Measurements from ENCODE around the gene SPATS2L.

SPATS2L gene

DNA sequence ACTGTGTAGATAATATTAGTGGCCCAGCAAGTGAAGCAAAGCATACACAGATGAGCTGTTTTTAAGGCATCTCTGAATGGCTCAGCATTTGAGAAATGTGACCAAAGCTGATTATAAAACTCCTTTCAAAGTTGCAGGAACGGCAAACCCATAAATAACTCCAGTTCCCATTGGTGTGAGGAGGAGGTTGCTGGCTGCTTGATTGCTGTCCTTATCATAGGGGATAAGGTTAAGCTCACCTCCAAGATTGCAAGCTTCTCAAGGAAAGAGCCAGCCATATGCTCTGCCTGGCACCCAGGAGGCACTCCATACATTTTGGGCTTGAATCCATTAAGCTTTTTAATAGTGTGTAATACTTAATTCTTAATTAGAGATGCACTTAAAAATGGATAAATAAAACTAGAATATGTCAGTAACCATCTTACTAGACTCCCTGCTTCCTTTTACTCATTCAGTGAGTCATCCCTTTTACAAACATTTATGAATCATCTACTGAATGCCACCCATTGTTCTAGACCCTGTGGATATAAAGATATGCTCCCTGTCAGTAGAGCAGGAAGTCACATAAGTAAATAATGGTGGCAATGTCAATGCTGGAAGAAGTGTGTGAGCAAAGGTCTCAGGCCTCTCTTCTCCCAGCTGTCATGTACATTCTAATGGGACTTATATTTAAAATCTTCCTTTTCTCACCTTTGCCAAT is 99.3 kb downstream of the SPATS2L start:
- DNase-seq (ENCODE audit: low read depth in 3 of 3, low spot score in 1 of 3) = no peak

DNA sequence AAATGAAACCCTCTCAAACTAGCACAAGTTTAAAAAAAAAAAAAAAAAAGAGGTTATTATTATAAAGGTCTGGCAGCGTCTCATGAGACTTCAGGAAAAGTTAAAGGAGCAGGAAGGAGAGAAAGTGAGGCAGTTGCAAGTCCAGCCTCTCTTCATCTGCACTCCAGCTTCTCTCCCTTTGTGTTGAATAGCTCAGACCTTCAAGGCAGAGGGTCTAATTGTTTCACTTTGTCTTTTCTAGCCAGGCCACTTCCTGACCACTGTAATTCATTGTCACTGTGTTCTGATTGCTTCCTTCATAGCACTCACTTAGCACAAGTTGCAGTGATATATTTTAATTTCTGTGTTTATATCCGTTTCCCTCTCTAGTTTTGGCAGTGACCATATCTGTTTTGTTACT is 99.9 kb downstream of the SPATS2L start:
- DNase-seq (ENCODE audit: low read depth in 3 of 3, low spot score in 1 of 3) = no peak

DNA sequence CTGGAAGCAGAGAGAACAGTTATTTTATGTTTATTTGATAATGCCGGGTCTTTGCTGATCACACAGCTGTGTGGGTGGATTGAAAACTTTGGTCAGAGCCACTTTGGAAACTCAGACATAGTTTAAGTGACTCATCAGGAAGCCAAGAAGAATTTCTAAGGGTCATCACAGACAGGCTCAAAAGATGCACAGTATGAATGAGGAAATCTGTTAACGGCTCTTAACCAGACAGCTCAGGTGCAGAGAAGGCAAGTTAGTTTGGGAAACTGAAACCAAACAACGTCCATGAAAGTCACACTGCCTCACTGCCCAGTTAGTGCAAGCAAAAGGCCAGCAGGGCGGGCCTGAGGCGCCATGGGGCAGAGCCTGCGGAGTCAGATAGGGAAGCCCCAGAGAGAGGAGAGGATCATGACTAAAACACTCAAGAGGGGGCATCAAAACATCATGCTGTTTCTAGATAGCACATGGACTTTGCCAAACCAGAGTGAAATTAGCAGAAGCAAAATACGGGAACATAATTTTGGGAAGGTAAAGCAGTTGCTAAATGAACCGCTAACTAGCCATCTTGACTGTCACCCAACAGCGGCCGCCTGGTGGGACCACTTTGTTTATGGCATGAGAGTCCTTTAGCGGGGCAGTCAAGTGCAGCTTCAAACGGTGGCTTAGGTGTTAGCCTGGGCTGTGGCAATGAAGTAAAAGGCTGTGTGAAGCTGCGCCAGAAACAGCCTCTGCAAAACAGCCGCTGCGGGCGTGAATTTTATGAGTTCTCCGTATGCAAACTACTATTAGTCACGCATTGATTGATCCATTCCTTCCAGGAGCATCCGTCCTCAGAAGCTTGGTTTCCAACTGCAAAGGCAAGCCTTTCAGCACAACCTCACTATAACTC is 102.2 kb downstream of the SPATS2L start:
- no peak for DNase-seq (ENCODE audit: low read depth in 3 of 3, low spot score in 1 of 3)

GRCh38 chr2:200411831-200412230 is 105.3 kb downstream of the SPATS2L start:
- no peak for DNase-seq (ENCODE audit: low read depth in 3 of 3, low spot score in 1 of 3)

DNA sequence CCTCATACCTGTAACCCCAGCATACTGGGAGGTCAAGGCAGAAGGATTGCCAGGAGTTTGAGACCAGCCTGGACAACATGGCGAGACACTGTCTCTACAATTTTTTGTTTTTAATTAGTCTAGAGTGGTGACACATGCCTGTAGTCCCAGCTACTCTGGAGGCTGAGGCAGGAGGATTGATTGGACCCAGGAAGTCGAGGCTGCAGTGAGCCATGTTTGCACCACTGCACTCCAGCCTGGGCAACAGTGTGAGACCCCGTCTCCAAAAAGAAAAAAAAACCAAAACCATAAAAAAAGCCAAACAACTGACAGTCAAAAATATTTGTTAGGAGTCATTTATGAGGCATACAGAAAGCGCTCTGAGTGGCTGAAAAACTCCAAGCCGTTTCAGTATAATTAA is 107.9 kb downstream of the SPATS2L start:
- no peak for DNase-seq (ENCODE audit: low read depth in 3 of 3, low spot score in 1 of 3)

DNA sequence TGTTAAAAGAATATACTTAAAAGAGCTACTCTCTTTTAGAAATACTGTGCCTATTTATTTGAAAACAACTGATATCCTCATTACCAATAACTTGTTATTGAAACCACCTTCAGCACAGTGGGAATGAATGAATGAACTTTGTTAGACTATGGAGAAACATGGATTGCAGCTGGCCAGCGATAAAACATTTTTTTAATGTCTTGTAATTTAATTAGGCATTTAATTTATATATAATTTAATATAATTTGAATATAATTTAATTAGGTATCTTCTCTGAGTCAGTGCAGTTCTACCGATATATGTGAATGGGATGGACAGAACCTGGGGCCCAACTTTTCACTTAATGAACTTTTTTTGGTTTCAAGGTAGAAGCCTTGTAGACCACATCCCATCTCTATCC is 109.0 kb downstream of the SPATS2L start:
- DNase-seq (ENCODE audit: low read depth in 3 of 3, low spot score in 1 of 3) = no peak

- no peak for DNase-seq (ENCODE audit: low read depth in 3 of 3, low spot score in 1 of 3)
Observed at GRCh38 chr2:200416878-200417277, 110.4 kb downstream of the SPATS2L start.

DNA sequence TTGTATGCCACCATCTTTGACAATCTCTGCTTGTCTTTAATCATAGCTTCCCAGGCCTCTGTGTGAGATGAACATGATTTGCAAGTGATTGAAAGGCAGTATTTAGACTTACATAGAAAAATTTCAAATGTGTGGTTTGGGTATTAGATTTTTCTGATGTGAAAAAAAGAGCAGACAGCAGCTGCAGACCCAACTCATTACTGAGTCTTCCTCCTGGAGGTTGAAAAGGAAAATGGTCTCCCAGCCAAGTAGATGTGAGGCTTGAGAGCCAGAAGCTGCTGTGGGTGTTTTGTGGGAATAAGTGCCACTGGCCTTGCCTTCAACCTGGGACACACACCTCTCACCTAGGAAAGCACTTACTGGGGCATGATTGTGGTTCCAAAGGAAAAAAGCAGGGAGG is 110.9 kb downstream of the SPATS2L start:
- DNase-seq (ENCODE audit: low read depth in 3 of 3, low spot score in 1 of 3) = no peak

DNA sequence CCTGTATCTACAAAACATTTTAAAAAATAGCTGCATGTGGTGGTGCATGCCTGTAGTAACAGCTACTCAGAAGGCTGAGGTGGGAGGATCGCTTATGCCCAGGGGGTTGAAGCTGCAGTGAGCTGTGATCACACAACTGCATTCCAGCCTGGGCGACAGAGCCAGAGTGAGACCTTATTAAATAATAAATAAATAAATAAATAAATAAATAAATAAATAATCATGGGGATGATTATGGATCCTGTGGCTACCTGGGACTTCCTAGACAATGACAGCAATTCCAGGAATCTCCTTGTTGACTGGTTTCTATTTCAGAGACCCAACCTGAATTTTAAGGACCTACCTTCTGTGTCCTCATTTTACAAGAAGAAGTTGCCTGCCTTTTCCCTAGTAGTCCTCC is 111.9 kb downstream of the SPATS2L start:
- DNase-seq (ENCODE audit: low read depth in 3 of 3, low spot score in 1 of 3) = no peak

DNA sequence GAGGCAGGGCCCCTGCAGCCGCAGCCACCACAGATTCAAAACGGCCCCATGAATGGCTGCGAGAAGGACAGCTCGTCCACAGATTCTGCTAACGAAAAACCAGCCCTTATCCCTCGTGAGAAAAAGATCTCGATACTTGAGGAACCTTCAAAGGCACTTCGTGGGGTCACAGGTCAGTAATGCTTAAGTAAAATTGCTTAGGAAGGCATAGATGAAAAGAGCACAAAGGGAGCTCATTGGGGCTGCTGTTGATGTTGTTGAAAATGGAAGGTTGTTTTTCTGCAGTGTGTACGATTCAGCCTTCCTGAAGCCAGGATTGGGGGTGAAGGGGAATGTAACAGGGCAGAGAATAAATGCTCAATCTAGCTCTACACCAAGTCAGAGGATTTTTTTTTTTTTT is 112.8 kb downstream of the SPATS2L start:
- DNase-seq (ENCODE audit: low read depth in 3 of 3, low spot score in 1 of 3) = no peak

- no peak for DNase-seq (ENCODE audit: low read depth in 3 of 3, low spot score in 1 of 3)
Observed at GRCh38 chr2:200421270-200421669, 114.8 kb downstream of the SPATS2L start.

DNA sequence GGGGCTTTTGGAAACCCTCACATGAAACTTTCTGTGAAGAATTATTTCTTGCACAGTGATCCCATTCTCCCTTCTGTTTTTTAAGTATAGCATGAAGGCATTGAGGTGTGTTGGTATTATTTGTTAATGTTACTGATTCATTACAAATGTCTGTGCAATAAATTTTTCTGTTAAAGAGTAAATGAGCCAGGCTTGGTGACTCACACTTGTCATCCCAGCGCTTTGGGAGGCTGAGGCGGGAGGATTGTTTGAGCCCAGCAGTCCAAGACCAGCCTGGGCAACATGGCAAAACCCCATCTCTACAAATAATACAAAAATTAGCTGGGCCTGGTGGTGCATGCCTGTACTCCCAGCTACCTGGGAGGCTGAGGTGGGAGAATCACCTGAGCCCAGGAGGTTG is 115.6 kb downstream of the SPATS2L start:
- no peak for DNase-seq (ENCODE audit: low read depth in 3 of 3, low spot score in 1 of 3)

DNA sequence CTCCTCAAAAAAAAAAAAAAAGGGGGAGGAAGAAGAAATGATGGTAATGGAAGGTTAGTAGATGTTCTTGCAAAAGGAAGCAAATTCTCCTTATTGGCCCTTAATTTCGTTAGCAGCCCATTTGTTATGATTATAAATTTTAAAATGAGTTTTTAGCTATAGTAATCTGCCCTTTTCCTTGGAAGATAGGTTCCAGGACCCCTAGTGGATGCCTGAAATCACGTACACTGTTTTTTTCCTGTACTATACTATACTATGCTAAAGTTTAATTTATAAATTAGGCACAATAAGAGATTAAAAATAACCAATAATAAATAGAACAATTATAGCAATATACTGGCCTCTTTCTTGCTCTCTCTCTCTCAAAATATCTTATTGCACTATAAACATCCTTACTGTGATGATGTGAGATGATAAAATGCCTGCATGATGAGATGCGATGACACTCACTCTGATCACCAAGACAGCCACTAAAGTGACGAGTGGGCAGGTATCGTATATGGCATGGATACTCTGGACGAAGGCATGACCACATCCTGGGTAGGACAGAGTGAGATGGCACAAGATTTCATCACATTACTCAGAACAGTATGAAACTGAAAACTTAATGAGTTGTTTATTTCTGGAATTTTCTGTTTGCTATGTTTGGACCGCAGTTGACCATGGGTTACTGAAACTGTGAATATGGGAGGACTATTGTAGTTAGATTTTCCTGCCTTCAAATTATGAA is 116.2 kb downstream of the SPATS2L start:
- no peak for DNase-seq (ENCODE audit: low read depth in 3 of 3, low spot score in 1 of 3)

DNA sequence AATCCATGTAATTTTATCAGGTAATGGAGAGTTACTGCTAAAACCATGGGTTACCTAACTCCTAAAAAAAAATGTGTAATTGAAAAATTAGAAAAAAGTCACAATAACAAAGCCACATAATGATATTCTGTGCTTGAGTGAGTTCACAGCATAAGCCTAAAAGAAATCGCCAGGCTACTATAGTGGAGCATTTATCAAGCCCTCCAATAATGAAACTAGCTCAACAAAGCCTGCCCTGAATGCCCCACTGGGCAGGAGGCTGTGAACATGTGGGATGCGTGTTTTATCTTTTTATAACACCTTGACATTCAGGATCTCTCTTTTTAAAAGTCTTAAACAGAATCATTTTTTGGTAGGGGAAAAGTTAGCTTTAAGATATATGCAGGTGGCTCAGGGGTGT is 117.0 kb downstream of the SPATS2L start:
- no peak for DNase-seq (ENCODE audit: low read depth in 3 of 3, low spot score in 1 of 3)

DNA sequence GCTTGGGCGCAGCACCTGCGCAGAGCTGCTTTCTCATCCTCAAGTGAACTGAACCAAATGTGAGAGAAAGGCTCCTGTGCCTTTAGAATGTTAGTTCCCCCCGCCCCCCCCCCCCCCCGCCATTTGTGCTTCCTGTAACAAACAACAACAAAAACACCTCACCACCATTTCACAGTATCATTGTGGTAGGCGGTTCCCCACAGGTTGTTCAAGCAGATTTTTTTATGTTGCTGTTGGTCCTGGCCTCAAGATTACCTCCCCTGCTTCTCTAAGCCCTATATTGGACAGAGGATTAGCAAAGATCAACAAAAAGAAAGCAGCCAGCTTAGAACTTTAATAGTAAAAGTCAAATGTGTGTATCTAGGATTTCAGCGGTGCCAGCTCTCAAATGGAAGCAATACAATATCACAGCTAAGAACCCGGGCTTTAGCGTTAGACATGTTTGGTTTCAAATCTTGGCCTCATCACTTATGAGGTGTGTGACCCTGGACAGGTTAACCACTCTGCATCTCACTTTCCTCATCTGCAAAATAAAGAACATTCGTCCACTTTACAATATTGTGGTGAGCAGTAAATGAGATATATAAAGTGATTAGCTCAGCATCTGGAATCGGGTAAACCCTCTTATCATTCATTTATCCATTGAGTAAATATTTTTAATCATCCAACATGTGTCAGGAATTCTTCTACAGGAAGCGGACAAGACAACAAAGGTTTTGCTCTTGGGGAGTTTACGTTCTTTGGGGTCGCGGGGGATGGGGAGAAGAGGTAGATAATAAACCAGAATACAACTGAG is 118.7 kb downstream of the SPATS2L start:
- no peak for DNase-seq (ENCODE audit: low read depth in 3 of 3, low spot score in 1 of 3)

DNA sequence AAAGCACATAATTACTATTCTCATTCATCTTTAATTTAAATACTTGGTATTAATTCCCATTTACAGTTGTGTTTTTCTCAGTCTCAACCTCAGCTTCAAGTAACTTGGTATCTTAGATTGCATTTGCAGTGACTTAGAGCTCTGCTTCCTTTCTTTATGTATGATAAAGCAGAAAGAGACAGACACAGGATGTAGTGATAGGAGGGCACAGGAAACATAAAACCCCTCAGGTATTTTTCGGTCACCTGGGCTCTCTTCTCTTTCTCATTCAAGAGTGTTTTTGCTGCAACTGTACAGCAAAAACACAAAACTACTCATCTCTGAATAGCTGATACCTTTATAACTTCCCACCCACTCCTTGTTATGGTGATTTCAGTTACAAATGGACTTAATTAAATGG is 120.3 kb downstream of the SPATS2L start:
- no peak for DNase-seq (ENCODE audit: low read depth in 3 of 3, low spot score in 1 of 3)

DNA sequence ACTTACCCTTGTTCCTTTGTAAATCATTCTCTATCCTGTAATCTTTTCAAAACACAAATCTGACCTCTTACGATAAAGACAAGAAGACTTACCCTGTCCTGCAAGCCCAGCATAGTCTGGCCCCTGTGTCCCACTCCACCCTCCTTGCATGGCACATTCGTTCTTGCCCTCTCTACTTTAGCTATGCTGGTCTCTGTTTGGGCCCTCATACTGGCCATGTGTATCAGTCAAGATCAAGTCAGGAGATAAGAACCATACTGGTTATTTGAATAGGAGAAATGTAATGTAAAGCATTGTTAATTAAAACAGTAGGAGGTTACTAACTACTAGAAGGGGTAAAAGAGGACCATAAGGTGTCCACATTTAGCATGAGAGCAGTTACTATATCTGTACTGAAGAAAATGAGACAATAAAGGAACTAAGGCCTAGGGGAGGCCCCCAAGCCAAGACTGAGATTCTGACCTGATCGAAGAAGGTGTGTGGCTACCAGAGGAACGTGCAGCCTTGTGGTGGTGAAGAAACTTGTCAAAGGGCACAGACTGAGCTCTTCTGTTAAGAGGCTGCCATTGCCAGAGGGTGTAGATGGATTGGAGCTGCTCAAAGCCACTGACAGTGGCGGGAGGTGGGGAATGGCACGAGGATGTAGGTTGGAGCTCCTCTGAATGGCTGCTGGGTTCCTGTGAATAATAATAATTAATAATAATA is 122.6 kb downstream of the SPATS2L start:
- DNase-seq (ENCODE audit: low read depth in 3 of 3, low spot score in 1 of 3) = no peak

DNA sequence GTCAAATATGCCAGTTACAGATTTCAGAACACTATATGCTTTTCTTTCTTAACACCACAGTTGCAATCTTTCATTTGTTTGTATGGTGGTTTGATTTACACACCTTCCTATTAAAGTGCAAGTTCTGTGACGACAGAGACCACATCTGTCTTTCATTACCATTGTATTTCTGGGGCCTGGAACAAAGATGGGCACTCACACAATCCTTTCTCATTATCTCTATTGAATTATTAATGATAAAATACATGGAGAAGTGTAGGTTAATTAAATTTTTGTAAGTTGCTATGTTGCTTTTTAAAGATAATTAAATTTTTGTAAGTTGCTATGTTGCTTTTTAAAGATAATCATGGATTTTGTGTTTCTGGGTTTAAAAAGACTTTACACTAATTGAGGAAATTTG is 123.5 kb downstream of the SPATS2L start:
- DNase-seq (ENCODE audit: low read depth in 3 of 3, low spot score in 1 of 3) = no peak

DNA sequence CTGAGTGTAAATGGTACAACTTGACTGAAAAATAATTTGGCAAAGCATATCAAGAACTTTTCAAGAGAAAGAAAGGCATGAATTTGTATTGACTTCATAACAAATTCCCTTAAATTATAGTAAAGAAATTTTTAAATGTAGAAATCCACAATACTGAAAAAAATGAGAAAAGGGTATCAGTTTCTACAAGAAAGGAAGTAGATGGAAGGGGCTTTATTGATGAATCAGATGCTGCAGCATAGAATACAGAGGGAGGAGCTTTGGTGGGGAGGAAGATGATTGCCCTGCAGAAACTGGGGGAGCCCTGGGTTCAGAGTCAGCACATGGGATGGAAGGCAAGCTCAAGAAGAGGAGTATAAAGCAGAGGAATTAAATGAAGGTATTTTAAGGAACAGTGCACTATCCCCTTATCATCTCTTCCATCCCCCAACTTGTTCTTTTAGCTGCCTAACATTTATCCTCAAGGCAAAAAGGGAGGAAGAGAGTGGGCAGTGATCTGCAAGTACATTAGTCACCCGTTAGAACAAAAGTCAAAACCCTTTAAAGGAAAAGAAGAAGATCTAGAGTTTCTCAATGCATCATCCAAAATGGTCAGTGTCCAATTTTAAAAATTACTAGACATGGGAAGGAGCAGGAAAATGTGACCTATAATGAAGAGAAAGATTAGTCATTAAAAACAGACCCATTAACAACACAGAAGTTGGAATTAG is 125.7 kb downstream of the SPATS2L start:
- no peak for DNase-seq (ENCODE audit: low read depth in 3 of 3, low spot score in 1 of 3)

DNA sequence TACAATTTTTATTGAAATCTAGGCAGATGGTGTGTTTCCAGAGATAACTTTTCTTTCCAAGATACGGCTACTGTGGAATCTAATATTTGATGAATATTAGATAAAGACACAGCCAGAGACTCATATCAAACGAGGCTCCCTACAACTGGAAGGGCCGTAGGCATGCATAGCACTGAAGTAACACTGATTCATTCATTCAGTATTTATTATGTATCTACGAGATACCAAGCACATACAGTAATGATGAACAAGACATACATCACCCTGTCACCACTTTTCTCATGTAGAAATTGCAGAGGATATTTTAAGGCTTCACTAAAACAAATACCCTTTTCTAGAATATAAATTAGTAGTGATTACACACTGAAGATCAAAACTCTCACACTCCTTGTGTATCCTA is 128.9 kb downstream of the SPATS2L start:
- DNase-seq (ENCODE audit: low read depth in 3 of 3, low spot score in 1 of 3) = no peak
